Right lobe of liver (tissue), 6 donors: ENCODE results near the gene HIF1A. TPM values are rescaled to one million over a fixed set of nuclear protein-coding genes. Genes with fewer than 3 reads are reported as not detected.
A peak's percentile ranks its signal among the peaks of the same experiment; 100 is the strongest.

Source experiments
- ATAC-seq, 4 donors: fragments of 200-7000 bp; cut with Tn5 transposase; one replicate each; pipeline ENCODE4 v1.9.1; 2020; ENCODE audit warnings: mild to moderate bottlenecking in 4 of 4, moderate library complexity in 4 of 4
- DNase-seq, 3 donors: peaks; one replicate each; pipeline ENCODE4 v3.0.0-alpha.2; 2020
- H3K27ac ChIP-seq, 3 donors: fragments of 200-600 bp; one replicate each; pipeline ENCODE4 v1.8.0; 2022
- H3K27me3 ChIP-seq, 2 donors: fragments of 200-600 bp; one replicate each; pipeline ENCODE4 v1.8.0; 2022
- H3K36me3 ChIP-seq, 4 donors: fragments of 200-600 bp; sonication (generic) in 1 of 4; one replicate each; pipeline versions ENCODE4 v1.5.1 to v1.8.0; 2017 to 2022; ENCODE audit warnings: control low read depth in 1 of 4
- H3K4me1 ChIP-seq, 4 donors: fragments of 200-600 bp; sonication (generic) in 1 of 4; one replicate each; pipeline versions ENCODE4 v1.5.1 to v1.8.0; 2017 to 2022; ENCODE audit warnings: control low read depth in 1 of 4
- H3K4me3 ChIP-seq, 3 donors: fragments of 200-600 bp; one replicate each; pipeline ENCODE4 v1.8.0; 2022
- H3K9me3 ChIP-seq, 4 donors: fragments of 200-600 bp; sonication (generic) in 1 of 4; one replicate each; pipeline versions ENCODE4 v1.5.1 to v1.8.0; 2017 to 2022; ENCODE audit warnings: control low read depth in 1 of 4
- CTCF ChIP-seq, 4 donors: fragments of 200-600 bp in 3 of 4; fragments of 450-650 bp in 1 of 4; IDR thresholded peaks; one replicate each; pipeline versions ENCODE4 v1.5.1 to v1.8.0; 2016 to 2022; ENCODE audit warnings: antibody characterized with exemption in 4 of 4, mild to moderate bottlenecking in 2 of 4
- POLR2A ChIP-seq: fragments of 450-650 bp; IDR thresholded peaks from one replicate; pipeline ENCODE4 v1.6.1; 2017; ENCODE audit warnings: antibody characterized with exemption, mild to moderate bottlenecking
- WGBS: methylation state at CpG from one replicate; pipeline ENCODE4 v1.1.6; 2018; ENCODE audit warnings: low coverage, low lambda C conversion rate; ENCODE audit not compliant: insufficient coverage; ENCODE audit errors: missing lambda C conversion rate; 5-methylcytosine and 5-hydroxymethylcytosine counted together
- intact Hi-C, 2 donors: fragments of 100-400 bp; cut with DNase I; formaldehyde crosslinking; loops; one replicate each; pipeline versions ENCODE4 v1.11.2 to v1.14.1; 2022
- total RNA-seq, 6 experiments: library from RNA; depleted of rRNA in 2 of 6; stranded (reverse); fragments of >200 nt in 2 of 6; fragmentation: NEBNext Ultra II Directional in 3 of 6; extraction: Animal tissue kit (Norgen Biotek cat#: 25700) in 3 of 6; gene quantifications; one replicate each; pipeline versions ENCODE4 v1.1.0 to v1.2.4, GENCODE V29; 2016 to 2023
- donor health status: DM: no; HTN: yes; CAD: no.
- donor health status: DM: no; HTN: no; CAD: no.
- donor health status: DM: no; HTN: no; CAD: no.
- donor health status: DM: no; HTN: yes; CAD: no.
- donor health status: DM: no; HTN: yes; CAD: no.

Gene HIF1A
- total RNA-seq, 6 experiments from 2014 or later: 15.9 to 117 (median 31.9) TPM

- no peak overlapping the region for H3K4me3 ChIP-seq
- no peak for DNase-seq
- 86% methylated on average over 2 of the region's 2 CpGs for WGBS
- no peak for TF ChIP-seq CTCF (IDR thresholded peaks at IDR 0.05)
- intact Hi-C loops: no loop called here
- H3K4me1 ChIP-seq: peaks cover 0 to 4% (median 0%) of the 10 kb centered on the region in 4 donors
- H3K27ac ChIP-seq: no peak overlapping the region
- ATAC-seq: no peak
- peaks cover 0 to 44% (median 20%) of the 10 kb centered on the region in 4 donors for H3K36me3 ChIP-seq
- no peaks in the 10 kb centered on the region for H3K27me3 ChIP-seq
- no peaks in the 10 kb centered on the region for H3K9me3 ChIP-seq
Observed at GRCh38 chr14:61724133-61724532, 28.8 kb downstream of the HIF1A start.

GRCh38 chr14:61726778-61727658, 31.7 kb downstream of the HIF1A start:
- TF ChIP-seq CTCF (IDR thresholded peaks at IDR 0.05): no peak
- TF ChIP-seq POLR2A: no peak
- ATAC-seq: no peak
- H3K4me3 ChIP-seq: no peak overlapping the region
- H3K27me3 ChIP-seq: no peaks in the 10 kb centered on the region
- intact Hi-C loops: no loop called here
- WGBS: 76% methylated on average over 7 of the region's 7 CpGs
- peaks cover 0 to 61% (median 18%) of the 10 kb centered on the region in 4 donors for H3K36me3 ChIP-seq
- no peaks in the 10 kb centered on the region for H3K9me3 ChIP-seq
- no peak overlapping the region for H3K27ac ChIP-seq
- no peaks in the 10 kb centered on the region for H3K4me1 ChIP-seq
- DNase-seq: no peak

GRCh38 chr14:61730756-61731373, 35.6 kb downstream of the HIF1A start:
- intact Hi-C loops: no loop called here
- H3K27ac ChIP-seq: no peak overlapping the region
- ATAC-seq: peak in 1 of 4 donors; percentile 39

GRCh38 chr14:61733972-61734371, 38.7 kb downstream of the HIF1A start:
- Histone ChIP-seq H3K27ac (no peak overlapping the region), H3K4me1 (no peaks in the 10 kb centered on the region), H3K36me3 (peaks cover 0 to 85% (median 21%) of the 10 kb centered on the region in 4 donors), H3K4me3 (no peak overlapping the region), H3K9me3 (no peaks in the 10 kb centered on the region), H3K27me3 (no peaks in the 10 kb centered on the region)
- intact Hi-C loops: no loop called here
- TF ChIP-seq CTCF (IDR thresholded peaks at IDR 0.05) (no peak), POLR2A (no peak)
- ATAC-seq (no peak), DNase-seq (no peak)
- WGBS: 84% methylated on average over 2 of the region's 2 CpGs

More at GRCh38 chr14:61730756-61731373, 35.6 kb downstream of the HIF1A start:
- Histone ChIP-seq H3K27me3 (no peaks in the 10 kb centered on the region), H3K4me1 (no peaks in the 10 kb centered on the region), H3K4me3 (no peak overlapping the region), H3K9me3 (no peaks in the 10 kb centered on the region), H3K36me3 (peaks cover 0 to 79% (median 25%) of the 10 kb centered on the region in 4 donors)
- no peak for DNase-seq
- WGBS: 64% methylated on average over 2 of the region's 2 CpGs
- TF ChIP-seq POLR2A (no peak), CTCF (IDR thresholded peaks at IDR 0.05) (peak; percentile 42 to 62 (median 58))
